Measurements from ENCODE around the gene IGSF6.
"Not testable (repeated sequence)": the region's sequence is repeated elsewhere in the genome, so short reads cannot be mapped to it uniquely, and the experiment has no call there.

IGSF6 gene

DNA sequence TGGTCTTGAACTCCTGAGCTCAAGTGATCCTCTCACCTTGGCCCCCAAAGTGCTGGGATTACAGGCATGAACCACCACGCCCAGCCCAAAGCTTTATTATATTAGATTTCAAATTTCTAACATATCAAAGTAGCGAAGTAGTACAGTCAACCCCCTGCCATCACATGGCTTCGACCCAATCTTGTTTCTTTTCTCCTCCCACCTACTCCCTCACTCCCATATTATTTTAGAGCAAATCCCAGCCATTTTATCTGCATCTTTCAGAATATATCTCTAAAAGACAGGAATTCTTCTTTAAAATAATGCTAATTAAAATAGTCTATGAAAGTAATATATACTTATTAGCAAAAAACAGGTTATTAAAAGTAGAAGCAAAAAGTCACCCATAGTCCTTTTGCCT is 893 bp downstream of the IGSF6 start:
- DNase-seq = no peak

DNA sequence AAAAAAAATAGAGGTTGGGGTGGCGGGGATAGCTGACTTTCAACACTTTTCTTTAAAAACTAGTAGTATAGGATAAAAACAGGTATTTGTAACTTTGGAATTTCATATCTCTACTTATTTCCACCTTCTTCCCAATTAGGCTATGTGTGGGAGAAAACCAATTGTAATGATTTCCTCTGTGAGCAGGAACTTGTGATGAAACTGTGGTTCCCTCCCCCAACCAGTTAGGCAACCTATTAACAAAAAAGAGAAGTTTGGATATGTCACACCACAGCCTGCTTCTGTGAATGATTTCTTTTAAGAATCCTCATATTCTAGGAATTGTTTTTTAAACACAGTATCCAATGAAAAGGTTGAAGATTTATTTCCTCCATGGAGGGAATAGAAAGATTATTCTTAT is 1.9 kb downstream of the IGSF6 start:
- no peak for DNase-seq

DNA sequence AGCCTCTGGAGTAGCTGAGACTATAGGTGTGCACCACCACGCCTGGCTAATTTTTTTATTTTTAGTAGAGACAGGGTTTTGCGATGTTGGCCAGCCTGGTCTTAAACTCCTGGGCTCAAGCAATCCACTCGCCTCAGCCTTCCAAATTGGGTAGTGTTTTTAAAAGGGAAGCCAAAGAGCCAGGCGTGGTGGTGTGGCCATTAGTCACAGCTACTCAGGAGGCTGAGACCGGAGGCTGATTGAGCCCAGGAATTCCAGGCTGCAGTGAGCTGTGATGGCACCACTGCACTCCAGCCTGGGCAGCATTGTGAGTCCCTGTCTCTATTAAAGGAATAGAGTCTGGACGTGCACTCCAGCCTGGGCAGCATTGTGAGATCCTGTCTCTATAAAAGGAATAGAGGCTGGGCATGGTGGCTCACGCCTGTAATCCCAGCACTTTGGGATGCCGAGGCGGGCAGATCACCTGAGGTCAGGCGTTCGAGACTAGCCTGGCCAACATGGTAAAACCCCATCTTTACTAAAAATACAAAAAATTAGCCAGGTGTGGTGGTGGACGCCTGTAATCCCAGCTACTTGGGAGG is 2.5 kb downstream of the IGSF6 start:
- not testable (repeated sequence) for DNase-seq

DNA sequence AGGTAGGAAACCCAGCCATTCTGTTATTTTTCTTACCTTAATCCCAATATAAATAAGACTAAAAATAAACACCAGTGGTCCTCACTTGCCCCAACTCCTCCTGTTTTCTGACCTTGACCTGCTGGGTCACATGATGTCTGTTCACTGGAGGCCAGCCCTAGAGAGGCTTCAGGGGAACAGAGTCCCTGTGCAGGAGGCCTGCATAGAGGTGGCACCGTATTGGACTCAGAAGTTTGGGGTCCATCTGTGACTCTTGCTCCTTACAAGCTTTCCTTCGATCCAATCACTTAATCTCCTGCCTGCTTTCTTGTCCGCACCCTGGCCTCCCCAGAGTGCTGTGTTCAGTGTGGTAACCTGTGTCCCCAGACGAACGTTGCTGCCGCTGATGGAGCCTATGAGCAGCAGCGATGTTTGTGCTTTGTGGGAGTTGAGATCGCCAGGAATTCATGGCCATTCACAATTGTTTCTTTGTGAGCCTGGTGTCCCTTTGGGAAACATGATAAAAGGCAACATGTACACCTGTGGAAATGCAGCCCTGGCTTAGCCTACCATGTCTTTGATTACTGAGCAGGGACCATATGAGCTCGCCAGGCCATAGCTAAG is 4.7 kb downstream of the IGSF6 start:
- no peak for DNase-seq

DNA sequence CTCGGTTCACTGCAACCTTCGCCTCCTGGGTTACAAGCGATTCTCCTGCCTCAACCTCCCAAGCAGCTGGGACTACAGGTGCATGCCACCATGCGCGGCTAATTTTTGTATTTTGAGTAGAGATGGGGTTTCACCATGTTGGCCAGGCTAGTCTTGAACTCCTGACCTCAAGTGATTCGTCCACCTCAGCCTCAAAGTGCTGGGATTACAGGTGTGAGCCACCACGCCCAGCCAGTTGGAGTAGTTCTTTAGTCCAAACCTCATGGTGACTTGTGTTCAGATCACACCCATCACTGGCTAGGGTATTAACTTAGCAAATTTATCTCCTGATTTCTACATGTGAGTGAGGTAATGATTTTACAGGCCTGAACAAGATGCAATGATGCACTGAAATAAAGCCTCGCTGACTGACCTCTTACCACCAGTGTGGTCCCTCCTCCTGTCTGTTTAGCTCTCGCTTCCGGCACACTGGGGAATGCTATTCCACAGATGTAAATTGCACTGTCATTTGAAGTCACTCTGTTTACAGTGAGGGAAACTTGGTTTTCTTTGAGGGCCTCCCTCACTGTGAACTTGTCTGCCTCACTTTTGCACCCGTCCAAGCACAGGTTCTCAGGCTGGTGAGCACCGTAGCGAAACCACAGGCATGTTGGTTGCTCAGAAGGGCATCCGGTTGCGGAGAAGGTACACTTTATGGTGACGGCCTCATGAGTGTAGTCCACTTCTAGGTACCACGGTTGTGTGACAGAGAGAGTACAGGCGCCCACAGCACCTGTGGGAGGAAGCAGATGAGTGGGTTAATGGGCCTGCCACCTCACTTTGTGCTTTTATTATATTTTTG is 5.5 kb downstream of the IGSF6 start:
- no peak for DNase-seq

DNA sequence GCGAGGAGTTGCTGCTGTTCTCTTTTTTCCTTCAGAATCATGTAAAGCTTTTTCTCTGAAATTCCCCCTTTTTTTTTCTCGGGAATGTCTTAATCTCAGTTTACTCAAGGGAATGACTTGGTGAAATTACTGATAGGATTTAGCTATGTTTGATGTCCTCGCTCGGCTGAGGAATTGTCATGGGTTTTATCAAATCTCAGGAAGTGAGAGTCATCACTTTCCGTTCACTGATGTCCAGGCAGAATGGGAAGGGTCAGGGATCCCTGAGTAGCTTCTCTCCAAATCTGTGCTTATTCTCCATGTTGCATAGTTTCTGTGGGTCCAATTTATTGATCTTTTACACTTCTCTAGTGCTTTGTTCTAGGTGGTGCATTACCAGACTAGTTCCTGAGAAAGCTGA is 6.3 kb downstream of the IGSF6 start:
- no peak for DNase-seq

DNA sequence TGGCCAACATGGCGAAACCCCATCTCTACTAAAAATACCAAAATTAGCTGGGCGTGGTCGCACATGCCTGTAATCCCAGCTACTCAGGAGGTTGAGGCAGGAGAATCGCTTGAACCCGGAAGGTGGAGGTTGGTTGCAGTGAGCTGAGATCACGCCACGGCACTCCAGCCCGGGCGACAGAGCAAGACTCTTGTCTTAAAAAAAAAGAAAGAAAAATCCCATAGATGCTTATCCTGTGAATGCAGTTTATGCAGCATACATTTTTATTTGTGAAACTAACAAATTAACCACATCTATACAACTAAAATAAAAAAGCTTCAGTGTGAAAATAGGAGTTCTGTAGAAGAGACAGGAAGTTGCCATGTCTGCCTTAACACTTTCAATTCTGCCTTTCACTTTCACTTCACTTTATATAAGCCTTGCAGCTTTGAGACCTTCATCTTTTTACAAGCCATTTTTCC is 7.1 kb downstream of the IGSF6 start:
- no peak for DNase-seq

DNA sequence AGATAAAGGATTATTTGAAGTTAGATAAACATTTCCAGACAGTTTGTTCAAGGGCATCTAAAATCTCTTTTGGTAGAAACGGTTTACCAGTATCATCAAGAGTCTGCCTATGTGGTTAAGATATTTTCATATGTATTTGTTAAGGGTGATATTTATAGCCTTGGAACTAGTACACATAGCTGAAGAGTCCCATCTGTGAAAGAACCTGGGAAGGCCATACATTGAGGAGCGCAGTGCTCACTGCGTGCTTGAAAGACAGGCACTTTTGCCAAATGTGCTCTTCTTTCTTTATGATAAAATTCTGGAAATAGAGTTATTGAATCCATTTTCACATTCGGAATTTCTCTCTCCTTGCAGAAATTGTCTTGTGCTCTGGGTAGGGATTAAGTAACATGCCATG is 7.7 kb downstream of the IGSF6 start:
- no peak for DNase-seq

DNA sequence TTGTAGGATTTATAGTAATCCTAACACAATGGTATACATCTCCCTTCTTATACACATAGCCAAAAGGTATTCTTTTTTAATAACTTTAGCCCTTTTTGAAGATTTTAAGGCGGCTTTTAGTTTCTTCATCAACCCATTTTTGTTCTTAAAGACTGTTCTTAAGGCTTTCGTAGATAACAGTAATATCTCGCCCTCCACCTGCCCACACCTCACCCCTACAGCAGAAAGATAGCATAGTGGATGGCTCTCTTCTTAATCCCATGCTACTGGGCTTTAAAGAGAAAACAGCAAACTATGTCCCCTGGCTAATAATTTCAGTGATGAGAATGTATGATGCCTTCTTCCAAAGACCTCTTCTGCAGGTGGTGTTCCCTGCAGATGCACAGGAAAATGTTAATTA is 8.6 kb downstream of the IGSF6 start:
- DNase-seq = no peak

DNA sequence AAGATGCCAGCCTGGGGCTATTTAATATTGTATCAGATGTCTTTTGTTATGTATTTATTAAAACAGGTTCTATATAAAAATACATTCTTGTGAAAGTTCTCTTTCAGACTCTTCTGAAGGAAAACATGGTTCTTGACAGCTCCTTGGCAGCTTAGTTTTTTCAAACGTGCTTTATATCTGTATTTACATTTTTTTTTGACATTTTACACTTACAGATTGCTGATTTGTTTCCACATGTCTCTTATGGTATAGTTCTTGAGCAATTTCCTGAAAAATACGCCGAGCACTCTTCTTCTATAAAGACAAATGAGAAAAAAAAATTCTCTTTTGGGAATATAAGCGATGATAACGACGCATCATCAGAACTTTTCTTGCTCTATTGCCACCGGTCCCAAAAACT is 9.5 kb downstream of the IGSF6 start:
- DNase-seq = no peak

DNA sequence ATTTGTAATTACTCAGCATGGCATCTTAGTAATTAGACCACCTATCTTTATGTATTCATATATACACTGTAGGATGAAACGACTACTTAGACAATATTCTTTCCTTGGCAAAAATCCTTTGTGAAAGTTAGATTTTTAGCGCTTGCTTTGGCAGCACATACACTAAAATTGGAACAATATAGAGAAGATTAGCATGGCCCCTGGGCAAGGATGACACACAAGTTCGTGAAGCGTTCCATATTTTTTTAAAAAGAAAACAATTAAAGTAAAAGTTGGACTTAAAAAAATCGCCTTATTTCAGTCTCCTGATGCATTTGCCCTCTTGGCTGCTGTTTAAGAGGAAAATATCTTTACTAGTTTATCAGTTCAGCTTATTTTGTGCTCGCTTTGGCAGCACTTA is 10.5 kb downstream of the IGSF6 start:
- DNase-seq = no peak

DNA sequence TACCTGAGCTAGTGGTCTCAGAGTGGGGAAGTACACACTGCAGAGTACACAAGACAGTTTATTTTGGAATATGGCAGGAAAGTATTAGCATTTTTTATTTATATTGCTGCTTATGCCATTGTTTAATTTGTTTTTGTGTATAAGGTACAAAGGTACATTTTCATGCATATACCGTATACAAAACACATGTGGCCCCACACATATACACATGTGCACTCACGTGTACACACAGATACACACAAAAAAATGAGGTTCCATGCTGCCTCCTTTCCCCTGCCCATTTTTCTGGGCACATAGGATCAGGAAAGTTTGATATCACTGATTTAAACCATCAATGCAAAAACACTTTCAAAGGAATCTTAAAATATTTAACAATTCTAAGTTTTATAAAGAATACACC is 12.9 kb downstream of the IGSF6 start:
- DNase-seq = no peak

DNA sequence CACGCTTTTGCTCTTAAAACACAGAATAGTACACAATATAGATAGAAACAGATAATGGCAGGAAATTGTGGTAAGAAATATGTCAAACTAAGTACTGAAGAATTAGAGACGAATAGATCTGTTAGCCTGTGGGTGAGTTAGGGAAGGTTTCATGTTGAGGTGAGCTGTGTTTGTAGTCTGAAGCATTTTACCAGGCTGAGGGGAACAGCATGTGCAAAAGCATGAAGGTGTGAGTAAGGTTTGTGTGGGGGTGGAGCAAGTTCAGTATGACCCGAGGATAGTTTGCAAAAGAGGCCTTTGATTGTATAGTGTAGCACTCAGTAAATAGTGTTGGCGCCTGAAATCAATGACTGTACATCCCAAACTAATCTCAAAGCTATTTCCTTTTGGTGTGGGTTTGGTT is 13.8 kb downstream of the IGSF6 start:
- DNase-seq = no peak

DNA sequence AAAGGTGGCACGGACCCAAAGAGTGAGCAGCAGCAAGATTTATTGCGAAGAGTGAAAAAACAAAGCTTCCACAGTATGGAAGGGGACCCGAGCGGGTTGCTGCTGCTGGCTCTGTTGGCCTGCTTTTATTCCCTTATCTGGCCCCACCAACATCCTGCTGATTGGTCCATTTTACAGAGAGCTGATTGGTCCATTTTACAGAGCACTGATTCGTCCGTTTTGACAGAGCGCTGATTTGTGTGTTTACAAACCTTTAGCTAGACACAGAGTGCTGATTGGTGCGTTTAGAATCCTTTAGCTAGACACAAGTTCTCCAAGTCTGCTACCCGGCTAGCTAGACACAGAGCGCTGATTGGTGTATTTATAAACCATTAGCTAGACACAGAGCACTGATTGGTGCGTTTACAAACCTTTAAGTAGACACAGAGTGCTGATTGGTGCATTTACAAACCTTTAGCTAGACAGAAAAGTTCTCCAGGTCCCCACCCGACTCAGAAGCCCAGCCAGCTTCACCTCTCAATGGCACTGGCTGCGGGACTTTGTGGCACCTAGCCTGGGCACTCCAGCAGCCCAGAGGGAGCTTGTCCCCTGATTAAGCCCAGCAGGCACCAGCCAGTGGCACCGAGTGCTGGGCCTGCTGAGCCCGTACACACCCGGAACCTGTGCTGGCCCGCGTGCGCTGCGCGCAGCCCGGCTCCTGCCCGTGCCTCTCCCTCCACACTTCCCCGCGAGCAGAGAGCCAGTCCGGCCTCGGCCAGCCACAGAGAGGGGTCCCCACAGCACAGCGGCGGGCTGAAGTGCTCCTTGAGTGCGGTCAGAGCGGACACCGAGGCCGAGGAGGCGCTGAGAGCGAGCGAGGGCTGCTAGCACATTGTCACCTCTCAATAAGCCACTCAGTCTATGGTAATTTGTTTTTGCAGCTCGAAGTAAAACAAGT is 15.1 kb downstream of the IGSF6 start:
- DNase-seq = no peak

DNA sequence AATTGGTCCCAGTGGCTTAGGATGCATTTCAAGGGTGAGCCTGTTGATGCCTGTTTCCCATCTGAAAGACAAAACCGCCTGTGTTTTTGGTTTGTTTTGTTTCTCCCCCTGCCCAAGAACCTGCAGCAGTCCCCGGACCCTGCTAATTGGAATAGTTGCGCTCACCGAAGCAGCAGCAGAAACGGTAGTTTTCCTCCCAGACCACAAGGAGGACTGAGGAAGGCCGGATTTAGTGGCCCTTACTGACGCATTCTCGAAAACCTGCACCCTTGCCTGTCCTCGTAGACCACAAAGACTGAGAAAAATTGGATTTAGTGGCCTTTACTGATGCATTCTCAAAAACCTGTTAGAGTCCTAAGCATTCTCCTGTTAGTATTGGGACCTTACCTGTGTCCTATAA is 16.7 kb downstream of the IGSF6 start:
- DNase-seq = not testable (repeated sequence)

DNA sequence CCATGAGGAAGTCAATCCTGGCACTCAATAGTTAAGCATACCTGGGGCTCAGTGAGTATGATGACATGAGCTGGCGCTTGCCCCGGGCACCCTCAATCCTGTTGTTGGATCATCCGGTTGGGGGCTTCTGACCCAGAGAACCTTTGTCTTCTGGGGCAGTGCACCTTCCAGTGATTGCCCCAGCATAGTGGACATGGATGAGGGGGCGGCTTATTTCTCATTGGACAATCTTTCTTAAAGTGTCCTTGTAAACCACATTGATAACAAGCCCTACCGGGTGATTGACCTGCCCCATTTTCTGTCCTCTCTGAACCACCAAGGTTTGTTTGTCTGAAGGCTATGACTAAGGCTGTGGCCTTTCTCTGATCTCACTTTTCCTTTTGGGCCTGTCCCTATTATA is 18.2 kb downstream of the IGSF6 start:
- DNase-seq = no peak

DNA sequence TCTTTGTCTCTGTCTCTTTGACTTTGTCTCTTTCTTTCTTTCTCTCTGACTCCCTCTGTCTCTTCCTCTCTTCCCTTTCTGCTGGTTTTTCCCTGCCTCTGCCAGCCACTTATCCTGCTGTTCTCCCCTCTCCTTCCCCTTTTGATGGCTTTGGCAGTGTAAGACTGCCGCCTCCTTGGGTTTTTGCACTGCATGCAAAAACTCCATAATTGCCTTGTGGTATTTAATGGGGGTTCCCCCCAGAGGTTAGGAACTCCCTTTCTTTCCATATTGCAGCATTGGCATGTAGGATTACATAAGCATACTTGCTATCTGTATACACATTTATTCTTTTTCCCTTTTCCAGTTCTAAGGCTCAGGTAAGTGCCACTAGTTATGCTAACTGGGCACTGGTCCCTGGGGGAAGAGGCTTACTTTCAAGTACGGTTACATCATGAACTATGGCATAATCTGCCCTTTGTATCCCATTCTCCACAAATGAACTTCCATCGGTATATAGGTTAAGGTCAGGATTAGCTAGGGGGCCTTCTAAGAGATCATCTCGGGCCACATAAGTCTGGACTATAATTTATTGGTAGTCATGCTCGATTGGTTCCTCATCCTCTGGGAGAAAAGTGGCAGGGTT is 20.3 kb downstream of the IGSF6 start:
- not testable (repeated sequence) for DNase-seq

DNA sequence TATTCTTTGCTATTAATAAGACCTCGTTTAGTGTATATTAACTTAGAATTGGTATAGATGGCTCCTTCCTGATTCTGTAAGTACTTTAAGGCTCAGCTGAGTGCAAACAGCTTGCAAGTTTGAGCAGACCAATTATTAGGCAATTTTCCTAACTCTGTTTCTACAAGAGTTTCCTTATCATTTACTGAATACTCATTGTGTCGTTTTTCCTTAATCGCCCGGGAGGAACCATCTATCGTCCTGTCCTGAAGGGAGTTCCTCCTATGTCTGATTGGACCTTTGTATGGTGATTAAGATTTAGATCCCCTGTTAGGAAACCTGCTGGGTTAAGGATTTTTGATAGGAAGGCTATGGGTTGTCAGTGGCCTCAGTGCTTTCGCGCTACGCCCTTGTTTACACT is 21.0 kb downstream of the IGSF6 start:
- not testable (repeated sequence) for DNase-seq

DNA sequence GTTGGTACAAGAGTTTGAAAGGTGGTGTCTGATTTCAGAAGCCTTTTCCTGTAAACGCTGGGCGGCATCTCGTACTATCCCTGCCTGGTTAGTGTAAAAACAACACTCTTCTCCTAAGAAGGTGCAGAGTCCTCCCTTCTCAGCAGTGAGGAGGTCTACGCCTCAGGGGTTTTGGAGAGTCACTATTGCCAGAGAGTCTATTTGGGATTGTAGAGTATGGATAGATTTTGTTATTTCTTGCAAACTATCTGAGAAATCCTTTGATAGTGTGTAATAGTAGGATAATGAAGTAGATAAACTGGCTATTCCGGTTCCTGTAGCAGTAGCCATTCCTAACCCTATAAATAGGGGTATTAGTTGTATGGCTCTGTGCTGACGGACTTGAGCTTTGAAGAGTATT is 21.5 kb downstream of the IGSF6 start:
- not testable (repeated sequence) for DNase-seq

DNA sequence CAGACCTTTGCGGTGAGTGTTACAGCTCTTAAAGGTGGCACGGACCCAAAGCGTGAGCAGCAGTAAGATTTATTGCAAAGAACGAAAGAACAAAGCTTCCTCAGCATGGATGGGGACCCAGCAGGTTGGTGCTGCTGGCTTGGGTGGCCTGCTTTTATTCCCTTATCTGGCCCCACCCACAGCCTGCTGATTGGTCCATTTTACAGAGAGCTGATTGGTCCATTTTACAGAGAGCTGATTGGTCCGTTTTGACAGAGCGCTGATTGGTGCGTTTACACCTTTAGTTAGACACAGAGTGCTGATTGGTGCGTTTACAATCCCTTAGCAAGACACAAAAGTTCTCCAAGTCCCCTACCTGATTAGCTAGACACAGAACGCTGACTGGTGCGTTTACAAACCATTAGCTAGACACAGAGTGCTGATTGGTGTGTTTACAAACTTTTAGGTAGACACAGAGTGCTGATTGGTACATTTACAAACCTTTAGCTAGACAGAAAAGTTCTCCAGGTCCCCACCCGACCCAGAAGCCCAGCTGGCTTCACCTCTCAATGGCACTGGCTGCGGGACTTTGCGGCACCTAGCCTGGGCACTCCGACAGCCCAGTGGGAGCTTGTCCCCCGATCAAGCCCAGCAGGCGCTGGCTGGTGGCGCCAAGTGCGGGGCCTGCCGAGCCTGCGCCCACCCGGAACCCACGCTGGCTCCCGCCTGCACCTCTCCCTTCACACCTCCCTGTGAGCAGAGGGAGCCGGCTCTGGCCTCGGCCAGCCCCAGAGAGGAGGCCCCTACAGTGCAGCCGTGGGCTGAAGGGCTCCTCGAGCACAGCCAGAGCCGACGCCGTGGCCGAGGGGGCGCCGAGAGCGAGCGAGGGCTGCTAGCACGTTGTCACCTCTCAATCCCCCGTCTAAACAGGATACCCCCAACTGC is 22.5 kb downstream of the IGSF6 start:
- not testable (repeated sequence) for DNase-seq

DNA sequence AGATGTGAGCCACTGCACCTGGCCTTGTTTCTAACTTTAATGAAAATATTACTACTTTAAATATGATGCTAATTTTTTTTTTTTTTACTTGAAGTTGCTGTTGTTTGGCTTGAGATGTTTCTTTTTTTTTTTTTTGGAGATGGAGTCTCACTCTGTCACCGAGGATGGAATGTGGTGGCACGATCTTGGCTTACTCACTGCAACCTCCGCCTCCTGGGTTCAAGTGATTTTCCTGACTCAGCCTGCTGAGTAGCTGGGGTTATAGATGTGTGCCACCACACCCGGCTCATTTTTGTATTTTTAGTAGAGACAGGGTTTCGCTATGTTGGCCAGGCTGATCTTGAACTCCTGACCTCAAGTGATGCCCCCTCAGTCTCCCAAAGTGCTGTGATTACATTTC is 23.6 kb downstream of the IGSF6 start:
- no peak for DNase-seq
